Stimulated activated CD8-positive, alpha-beta memory T cell treated with anti-CD3 and anti-CD28 coated beads, Interleukin-15, amount 100 ng/mL, for 48 hours (primary cell): ENCODE results near the gene NPBWR2.

Source experiments
- DNase-seq, 2 donors: peaks; one replicate each; pipeline ENCODE4 v3.0.0-alpha.2; 2020; ENCODE audit warnings: low read depth in 2 of 2

NPBWR2 gene

GRCh38 chr20:64106981-64107735, at the start of gene NPBWR2:
TSS of gene NPBWR2 (minus strand) at chr20:64107565. CDS start at chr20:64106831, 734 bp downstream.
- no peak for DNase-seq

GRCh38 chr20:64156136-64156885, 48.9 kb upstream of the NPBWR2 start:
- DNase-seq: no peak

GRCh38 chr20:64155258-64156135, 48.1 kb upstream of the NPBWR2 start:
- DNase-seq: no peak

GRCh38 chr20:64154590-64155257, 47.4 kb upstream of the NPBWR2 start:
- no peak for DNase-seq

GRCh38 chr20:64153861-64154589, 46.7 kb upstream of the NPBWR2 start:
- DNase-seq: no peak

GRCh38 chr20:64153410-64153809, 46.0 kb upstream of the NPBWR2 start:
- no peak for DNase-seq

GRCh38 chr20:64152906-64153305, 45.5 kb upstream of the NPBWR2 start:
- no peak for DNase-seq

- no peak for DNase-seq
These were observed 44.5 kb upstream of the NPBWR2 start for GRCh38 chr20:64151633-64152530.

- DNase-seq: no peak
These were observed 43.6 kb upstream of the NPBWR2 start for GRCh38 chr20:64150756-64151632.

GRCh38 chr20:64149809-64150560, 42.6 kb upstream of the NPBWR2 start:
- DNase-seq: no peak

GRCh38 chr20:64149141-64149540, 41.8 kb upstream of the NPBWR2 start:
- DNase-seq: no peak

- DNase-seq: no peak
These were observed 41.2 kb upstream of the NPBWR2 start for GRCh38 chr20:64148581-64148980.

- no peak for DNase-seq
These were observed 39.6 kb upstream of the NPBWR2 start for GRCh38 chr20:64146936-64147477.

- DNase-seq: no peak
These were observed 39.1 kb upstream of the NPBWR2 start for GRCh38 chr20:64146301-64146935.

GRCh38 chr20:64145458-64146300, 38.3 kb upstream of the NPBWR2 start:
- no peak for DNase-seq

GRCh38 chr20:64144144-64144912, 37.0 kb upstream of the NPBWR2 start:
- no peak for DNase-seq
